Mononuclear cell (primary cell): Measurements from ENCODE around the gene NUP210L. TPM values are rescaled to one million over a fixed set of nuclear protein-coding genes. Genes with fewer than 3 reads are reported as not detected.
"Not testable (repeated sequence)": the region's sequence is repeated elsewhere in the genome, so short reads cannot be mapped to it uniquely, and the experiment has no call there.

Source experiments
- H3K27me3 ChIP-seq: 2 replicates; pipeline ENCODE4 v1.6.0; 2011; ENCODE audit warnings: low read length, control low read depth; ENCODE audit not compliant: insufficient read depth
- H3K4me1 ChIP-seq: 2 replicates; pipeline ENCODE4 v1.5.1; 2011; ENCODE audit warnings: mild to moderate bottlenecking, low read length, control low read depth; ENCODE audit not compliant: insufficient read depth
- H3K4me3 ChIP-seq: 2 replicates; pipeline ENCODE4 v1.5.1; 2011; ENCODE audit warnings: mild to moderate bottlenecking, low read length, moderate library complexity
- H3K9me3 ChIP-seq: 2 replicates; pipeline ENCODE4 v1.5.1; 2011; ENCODE audit warnings: low read depth, mild to moderate bottlenecking, control low read depth, low read length
- total RNA-seq: library from RNA; depleted of rRNA; stranded (reverse); fragments of >200 nt; gene quantifications from one replicate; pipeline ENCODE4 v1.2.3, GENCODE V29; 2012

Gene NUP210L
- total RNA-seq, 1 donor, result under 0.01 TPM

- no peak overlapping the region for H3K4me3 ChIP-seq
- H3K27me3 ChIP-seq, result no peaks in the 10 kb centered on the region
- no peaks in the 10 kb centered on the region for H3K9me3 ChIP-seq
- H3K4me1 ChIP-seq, result peaks cover 33% of the 10 kb centered on the region
These were observed 3.6 kb downstream of the NUP210L start for GRCh38 chr1:154151311-154151710.

GRCh38 chr1:154148807-154149206 is 6.1 kb downstream of the NUP210L start:
- Histone ChIP-seq H3K27me3 (no peaks in the 10 kb centered on the region), H3K4me1 (peaks cover 15% of the 10 kb centered on the region), H3K9me3 (no peaks in the 10 kb centered on the region), H3K4me3 (no peak overlapping the region)

GRCh38 chr1:154147505-154147904 is 7.4 kb downstream of the NUP210L start:
- not testable (repeated sequence) for H3K4me3 ChIP-seq

GRCh38 chr1:154145986-154146385 is 8.9 kb downstream of the NUP210L start:
- Histone ChIP-seq H3K27me3 (no peaks in the 10 kb centered on the region), H3K4me1 (peaks cover 10% of the 10 kb centered on the region), H3K9me3 (no peaks in the 10 kb centered on the region), H3K4me3 (no peak overlapping the region)

More at GRCh38 chr1:154147505-154147904, 7.4 kb downstream of the NUP210L start:
- not testable (repeated sequence) for H3K9me3 ChIP-seq, H3K27me3 ChIP-seq
- H3K4me1 ChIP-seq, result peaks cover 10% of the 10 kb centered on the region

GRCh38 chr1:154142358-154142757 is 12.5 kb downstream of the NUP210L start:
- no peak overlapping the region for H3K4me3 ChIP-seq
- H3K4me1 ChIP-seq, result no peaks in the 10 kb centered on the region
- H3K9me3 ChIP-seq, result no peaks in the 10 kb centered on the region
- no peaks in the 10 kb centered on the region for H3K27me3 ChIP-seq

- Histone ChIP-seq H3K9me3 (no peaks in the 10 kb centered on the region), H3K4me3 (no peak overlapping the region), H3K4me1 (no peaks in the 10 kb centered on the region)
These were observed 13.6 kb downstream of the NUP210L start for GRCh38 chr1:154141240-154141639.

GRCh38 chr1:154137888-154138287 is 17.0 kb downstream of the NUP210L start:
- Histone ChIP-seq H3K4me1 (no peaks in the 10 kb centered on the region), H3K4me3 (no peak overlapping the region), H3K27me3 (no peaks in the 10 kb centered on the region), H3K9me3 (no peaks in the 10 kb centered on the region)

More at GRCh38 chr1:154141240-154141639, 13.6 kb downstream of the NUP210L start:
- no peaks in the 10 kb centered on the region for H3K27me3 ChIP-seq

GRCh38 chr1:154133256-154133655 is 21.6 kb downstream of the NUP210L start:
- H3K27me3 ChIP-seq, result no peaks in the 10 kb centered on the region
- H3K4me1 ChIP-seq, result peaks cover 3% of the 10 kb centered on the region
- H3K9me3 ChIP-seq, result no peaks in the 10 kb centered on the region
- H3K4me3 ChIP-seq, result no peak overlapping the region

- Histone ChIP-seq H3K4me3 (no peak overlapping the region), H3K4me1 (peaks cover 3% of the 10 kb centered on the region), H3K9me3 (no peaks in the 10 kb centered on the region), H3K27me3 (no peaks in the 10 kb centered on the region)
These were observed 25.4 kb downstream of the NUP210L start for GRCh38 chr1:154129391-154129970.

GRCh38 chr1:154123205-154123604 is 31.7 kb downstream of the NUP210L start:
- H3K4me1 ChIP-seq, H3K9me3 ChIP-seq, H3K4me3 ChIP-seq: not testable (repeated sequence)

GRCh38 chr1:154117642-154118041 is 37.2 kb downstream of the NUP210L start:
- no peak overlapping the region for H3K4me3 ChIP-seq
- H3K9me3 ChIP-seq, result no peaks in the 10 kb centered on the region
- H3K4me1 ChIP-seq, result peaks cover 5% of the 10 kb centered on the region
- no peaks in the 10 kb centered on the region for H3K27me3 ChIP-seq

More at GRCh38 chr1:154123205-154123604, 31.7 kb downstream of the NUP210L start:
- not testable (repeated sequence) for H3K27me3 ChIP-seq

- peaks cover 5% of the 10 kb centered on the region for H3K4me1 ChIP-seq
- H3K4me3 ChIP-seq, result no peak overlapping the region
- H3K9me3 ChIP-seq, result no peaks in the 10 kb centered on the region
- H3K27me3 ChIP-seq, result no peaks in the 10 kb centered on the region
These were observed 39.7 kb downstream of the NUP210L start for GRCh38 chr1:154115180-154115579.

GRCh38 chr1:154104433-154105082 is 50.3 kb downstream of the NUP210L start:
- H3K9me3 ChIP-seq, result no peaks in the 10 kb centered on the region
- no peaks in the 10 kb centered on the region for H3K27me3 ChIP-seq
- no peaks in the 10 kb centered on the region for H3K4me1 ChIP-seq
- H3K4me3 ChIP-seq, result no peak overlapping the region

GRCh38 chr1:154100141-154100540 is 54.7 kb downstream of the NUP210L start:
- H3K4me1 ChIP-seq, H3K27me3 ChIP-seq, H3K4me3 ChIP-seq, H3K9me3 ChIP-seq: not testable (repeated sequence)

- H3K27me3 ChIP-seq, result no peaks in the 10 kb centered on the region
- H3K4me3 ChIP-seq, result no peak overlapping the region
- no peaks in the 10 kb centered on the region for H3K9me3 ChIP-seq
- H3K4me1 ChIP-seq, result no peaks in the 10 kb centered on the region
These were observed 57.0 kb downstream of the NUP210L start for GRCh38 chr1:154097873-154098272.

GRCh38 chr1:154095456-154096060 is 59.3 kb downstream of the NUP210L start:
- no peak overlapping the region for H3K4me3 ChIP-seq
- H3K27me3 ChIP-seq, result no peaks in the 10 kb centered on the region
- no peaks in the 10 kb centered on the region for H3K4me1 ChIP-seq
- H3K9me3 ChIP-seq, result no peaks in the 10 kb centered on the region
